Fibroblast of lung (primary cell): ENCODE results near the gene FAM217A.

ENCODE experiments used
- CTCF ChIP-seq, 2 donors: IDR thresholded peaks in 1 of 2; conservative IDR thresholded peaks in 1 of 2; 1 replicate in 1 of 2; 2 replicates in 1 of 2; pipeline ENCODE4 v1.5.1; 2011 to 2012; ENCODE audit warnings: low read length in 2 of 2, control low read depth in 1 of 2, inconsistent platforms in 1 of 2, low read depth in 1 of 2, mild to moderate bottlenecking in 1 of 2
- EZH2 ChIP-seq: IDR thresholded peaks from 2 replicates; pipeline ENCODE4 v1.5.1; 2012; ENCODE audit warnings: low read length, control low read depth, mild to moderate bottlenecking; ENCODE audit errors: missing control alignments

DNA sequence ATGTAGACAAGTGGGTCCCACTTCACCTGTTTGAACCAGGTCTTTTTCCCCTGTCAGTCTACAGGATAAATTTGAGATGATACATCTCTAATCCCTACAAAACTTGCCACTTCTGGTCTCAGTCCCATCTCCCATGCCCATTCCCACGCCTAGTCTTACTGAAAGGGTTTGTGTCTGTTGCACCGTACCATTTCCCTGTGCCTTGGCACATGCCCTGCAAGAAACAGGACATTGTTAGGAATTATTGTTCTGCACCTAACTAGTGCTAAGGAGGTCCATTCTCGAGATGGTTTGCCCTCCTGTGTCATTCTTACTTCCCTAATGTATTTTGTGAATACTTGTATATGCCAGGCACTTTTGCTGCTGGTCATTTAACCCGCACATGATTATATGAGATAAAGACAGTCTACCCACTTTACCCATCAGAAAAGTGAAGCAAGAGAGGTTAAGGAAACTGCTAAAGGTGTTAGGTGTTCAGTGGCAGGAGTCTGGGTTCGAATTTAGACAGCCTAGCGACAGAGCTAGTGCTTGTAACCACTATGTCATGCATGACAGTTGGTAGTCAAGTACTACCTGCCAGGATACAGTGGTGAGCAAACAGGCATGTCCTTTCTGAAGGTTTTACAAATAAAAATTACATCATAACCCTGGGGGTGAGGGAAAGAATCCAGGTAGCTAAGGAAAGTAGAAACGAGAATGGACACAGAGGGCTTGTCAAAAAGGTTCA is 12.7 kb downstream of the FAM217A start:
- TF ChIP-seq CTCF (conservative IDR thresholded peaks at IDR 0.05 in 1 of 2, IDR thresholded peaks at IDR 0.05 in 1 of 2; ENCODE audit: low read depth in 1 of 2, low read length in 2 of 2) (no peak), EZH2 (no peak)
